Liver (tissue), 9 donors: ENCODE results near the gene RASSF3. TPM values are rescaled to one million over a fixed set of nuclear protein-coding genes. Genes with fewer than 3 reads are reported as not detected.

Experiments
- DNase-seq: peaks from one replicate; pipeline ENCODE4 v3.0.0-alpha.2; 2017; ENCODE audit warnings: low spot score
- H3K27ac ChIP-seq, 2 donors: one replicate each; pipeline ENCODE4 v1.7.0; 2013; ENCODE audit warnings: inconsistent platforms in 2 of 2, low read length in 2 of 2, control low read depth in 1 of 2, low read depth in 1 of 2, mild to moderate bottlenecking in 1 of 2
- H3K27me3 ChIP-seq, 4 donors: one replicate each; pipeline versions ENCODE4 v1.6.1 to v1.7.0; 2013; ENCODE audit warnings: low read length in 3 of 4, inconsistent platforms in 1 of 4, mild to moderate bottlenecking in 1 of 4, moderate library complexity in 1 of 4; ENCODE audit not compliant: control insufficient read depth in 4 of 4, insufficient read depth in 4 of 4
- H3K36me3 ChIP-seq, 4 donors: one replicate each; pipeline versions ENCODE4 v1.6.1 to v1.7.0; 2013; ENCODE audit warnings: low read length in 3 of 4, mild to moderate bottlenecking in 3 of 4, low read depth in 1 of 4, moderate library complexity in 1 of 4; ENCODE audit not compliant: control insufficient read depth in 4 of 4, insufficient read depth in 3 of 4
- H3K4me1 ChIP-seq, 4 donors: one replicate each; pipeline versions ENCODE4 v1.6.1 to v1.7.0; 2013; ENCODE audit warnings: low read length in 3 of 4, mild to moderate bottlenecking in 3 of 4, moderate library complexity in 1 of 4; ENCODE audit not compliant: control insufficient read depth in 4 of 4, insufficient read depth in 4 of 4
- H3K4me3 ChIP-seq, 3 donors: one replicate each; pipeline versions ENCODE4 v1.6.1 to v1.7.0; 2013; ENCODE audit warnings: low read length in 3 of 3, control low read depth in 1 of 3, low read depth in 1 of 3, mild to moderate bottlenecking in 1 of 3
- H3K9ac ChIP-seq, 2 donors: one replicate each; pipeline ENCODE4 v1.7.0; 2013; ENCODE audit warnings: low read length in 2 of 2, mild to moderate bottlenecking in 2 of 2, moderate library complexity in 2 of 2, control low read depth in 1 of 2, low read depth in 1 of 2
- H3K9me3 ChIP-seq, 4 donors: one replicate each; pipeline versions ENCODE4 v1.6.1 to v1.7.0; 2013; ENCODE audit warnings: low read length in 3 of 4; ENCODE audit not compliant: control insufficient read depth in 4 of 4
- ATF3 ChIP-seq: IDR thresholded peaks from 2 replicates; pipeline ENCODE4 v1.6.1; 2016; ENCODE audit warnings: antibody characterized with exemption
- CTCF ChIP-seq: fragments of 150-350 bp; IDR thresholded peaks from 2 replicates; pipeline ENCODE4 v1.5.1; 2017; ENCODE audit warnings: improper control_type of control experiment, low read depth, low read length; ENCODE audit not compliant: missing input control
- EGR1 ChIP-seq, 2 donors: IDR thresholded peaks; 2 replicates each; pipeline ENCODE4 v1.6.1; 2016 to 2018; ENCODE audit warnings: antibody characterized with exemption in 2 of 2, low read depth in 2 of 2
- FOXA1 ChIP-seq: IDR thresholded peaks from 2 replicates; pipeline ENCODE4 v1.6.1; 2016; ENCODE audit warnings: antibody characterized with exemption
- FOXA2 ChIP-seq: IDR thresholded peaks from 2 replicates; pipeline ENCODE4 v1.6.1; 2016; ENCODE audit warnings: antibody characterized with exemption
- GABPA ChIP-seq, 2 donors: IDR thresholded peaks in 1 of 2; conservative IDR thresholded peaks in 1 of 2; 2 replicates each; pipeline ENCODE4 v1.6.1; 2016; ENCODE audit warnings: antibody characterized with exemption in 2 of 2, mild to moderate bottlenecking in 1 of 2, moderate library complexity in 1 of 2
- HNF4A ChIP-seq, 2 donors: conservative IDR thresholded peaks; 2 replicates each; pipeline ENCODE4 v1.6.1; 2016; ENCODE audit warnings: antibody characterized with exemption in 2 of 2, mild to moderate bottlenecking in 2 of 2
- HNF4G ChIP-seq: IDR thresholded peaks from 2 replicates; pipeline ENCODE4 v1.6.1; 2016; ENCODE audit warnings: antibody characterized with exemption
- JUND ChIP-seq, 2 donors: IDR thresholded peaks; 2 replicates each; pipeline ENCODE4 v1.6.1; 2016; ENCODE audit warnings: antibody characterized with exemption in 2 of 2
- MAX ChIP-seq: IDR thresholded peaks from 2 replicates; pipeline ENCODE4 v1.6.1; 2016; ENCODE audit warnings: antibody characterized with exemption
- NR2F2 ChIP-seq: IDR thresholded peaks from 2 replicates; pipeline ENCODE4 v1.6.1; 2016; ENCODE audit warnings: antibody characterized with exemption
- RAD21 ChIP-seq, 2 donors: IDR thresholded peaks; 2 replicates each; pipeline ENCODE4 v1.6.1; 2016; ENCODE audit warnings: antibody characterized with exemption in 2 of 2, mild to moderate bottlenecking in 2 of 2
- REST ChIP-seq: IDR thresholded peaks from 2 replicates; pipeline ENCODE4 v1.6.1; 2016; ENCODE audit warnings: antibody characterized with exemption, mild to moderate bottlenecking
- SP1 ChIP-seq: IDR thresholded peaks from 2 replicates; pipeline ENCODE4 v1.6.1; 2018; ENCODE audit warnings: antibody characterized with exemption, mild to moderate bottlenecking
- TAF1 ChIP-seq: conservative IDR thresholded peaks from 2 replicates; pipeline ENCODE4 v1.6.1; 2016; ENCODE audit warnings: antibody characterized with exemption, mild to moderate bottlenecking
- YY1 ChIP-seq: IDR thresholded peaks from 2 replicates; pipeline ENCODE4 v1.6.1; 2016; ENCODE audit warnings: antibody characterized with exemption, mild to moderate bottlenecking
- ZBTB33 ChIP-seq: IDR thresholded peaks from 2 replicates; pipeline ENCODE4 v1.6.1; 2016; ENCODE audit warnings: antibody characterized with exemption
- WGBS: extraction: QIAGEN DNeasy Blood & Tissue Kit; methylation state at CpG from one replicate; pipeline ENCODE4 v1.1.7; 2013; 5-methylcytosine and 5-hydroxymethylcytosine counted together
- polyA plus RNA-seq, 2 donors: library from polyadenylated mRNA; stranded (reverse) in 1 of 2; unstranded in 1 of 2; fragments of 200-250 nt in 1 of 2; fragments of >200 nt in 1 of 2; fragmentation: Nextera tagmentation in 1 of 2; extraction: Ambion mirVana in 1 of 2; gene quantifications; one replicate each; pipeline versions ENCODE4 v1.2.1 to v1.2.3, GENCODE V29; 2013 to 2015
- total RNA-seq, 2 donors: library from RNA; depleted of rRNA; stranded (reverse); fragments of >200 nt; gene quantifications; one replicate each; pipeline ENCODE4 v1.2.3, GENCODE V29; 2014
- donor health status: healthy.
- donor health status: healthy.
- donor health status: healthy.
- donor health status: healthy.
- donor health status: healthy.

Gene RASSF3
- total and polyA plus RNA-seq, 4 donors = 2.2 to 9.1 (median 5.6) TPM

- Histone ChIP-seq H3K9me3 (no peaks in the 10 kb centered on the region), H3K9ac (no peak overlapping the region), H3K36me3 (no peaks in the 10 kb centered on the region), H3K27ac (no peak overlapping the region), H3K27me3 (no peaks in the 10 kb centered on the region), H3K4me3 (no peak overlapping the region), H3K4me1 (peaks cover 0 to 5% (median 2%) of the 10 kb centered on the region in 4 donors)
- TF ChIP-seq MAX = no peak
- TF ChIP-seq EGR1 (IDR thresholded peaks at IDR 0.05; ENCODE audit: low read depth in 2 of 2) = no peak
- no peak for TF ChIP-seq ATF3
- TF ChIP-seq JUND (IDR thresholded peaks at IDR 0.05) = no peak
- TF ChIP-seq REST = no peak
- TF ChIP-seq FOXA2 = no peak
- TF ChIP-seq FOXA1 = no peak
- no peak for TF ChIP-seq ZBTB33
- no peak for TF ChIP-seq GABPA (IDR thresholded peaks at IDR 0.05 in 1 of 2, conservative IDR thresholded peaks at IDR 0.05 in 1 of 2)
- TF ChIP-seq SP1 = no peak
- no peak for TF ChIP-seq TAF1
- 93% methylated on average over 4 of the region's 4 CpGs for WGBS
- no peak for DNase-seq
These were observed 13.7 kb downstream of the RASSF3 start for GRCh38 chr12:64624035-64624434.

GRCh38 chr12:64625243-64626077, 15.2 kb downstream of the RASSF3 start:
- DNase-seq = no peak
- WGBS = 22% methylated on average over 15 of the region's 15 CpGs
- TF ChIP-seq SP1 (peak; percentile 54), GABPA (IDR thresholded peaks at IDR 0.05 in 1 of 2, conservative IDR thresholded peaks at IDR 0.05 in 1 of 2) (no peak), YY1 (no peak), HNF4A (conservative IDR thresholded peaks at IDR 0.05) (peak in 1 of 2 donors; percentile 40), CTCF (no peak), JUND (IDR thresholded peaks at IDR 0.05) (no peak), RAD21 (IDR thresholded peaks at IDR 0.05) (peak in 1 of 2 donors; percentile 23), FOXA2 (no peak), MAX (no peak), FOXA1 (no peak), NR2F2 (no peak), HNF4G (no peak), TAF1 (peak; percentile 36), REST (peak; percentile 51)

More at GRCh38 chr12:64625243-64626077, 15.2 kb downstream of the RASSF3 start:
- H3K27ac ChIP-seq = peak overlapping the region; percentile 72 to 90
- peak overlapping the region in 1 of 2 donors; percentile 73 for H3K9ac ChIP-seq
- H3K9me3 ChIP-seq = no peaks in the 10 kb centered on the region
- H3K4me3 ChIP-seq = peak overlapping the region in 2 of 3 donors; percentile 14 to 45
- no peaks in the 10 kb centered on the region for H3K27me3 ChIP-seq
- no peaks in the 10 kb centered on the region for H3K36me3 ChIP-seq
- peaks cover 0 to 5% (median 0%) of the 10 kb centered on the region in 4 donors for H3K4me1 ChIP-seq
